Activated CD8-positive, alpha-beta memory T cell treated with anti-CD3 and anti-CD28 coated beads, Interleukin-2, amount 50 U/mL, for 1 hour (primary cell): ENCODE results near the gene CD1C.
"Not testable (repeated sequence)": the region's sequence is repeated elsewhere in the genome, so short reads cannot be mapped to it uniquely, and the experiment has no call there.

Experiments
- DNase-seq: peaks from one replicate; pipeline ENCODE4 v3.0.0-alpha.2; 2020; ENCODE audit errors: extremely low read depth

The CD1C gene

GRCh38 chr1:158289811-158290210 is at the start of gene CD1C:
Gene CD1C (plus strand): TSS chr1:158289923. CDS start chr1:158290065, 142 bp downstream.
- DNase-seq: no peak

- DNase-seq: no peak
These were observed 43.1 kb upstream of the CD1C start for GRCh38 chr1:158246650-158247049.

- DNase-seq: no peak
These were observed 41.6 kb upstream of the CD1C start for GRCh38 chr1:158248118-158248517.

- no peak for DNase-seq
These were observed 41.0 kb upstream of the CD1C start for GRCh38 chr1:158248771-158249170.

DNA sequence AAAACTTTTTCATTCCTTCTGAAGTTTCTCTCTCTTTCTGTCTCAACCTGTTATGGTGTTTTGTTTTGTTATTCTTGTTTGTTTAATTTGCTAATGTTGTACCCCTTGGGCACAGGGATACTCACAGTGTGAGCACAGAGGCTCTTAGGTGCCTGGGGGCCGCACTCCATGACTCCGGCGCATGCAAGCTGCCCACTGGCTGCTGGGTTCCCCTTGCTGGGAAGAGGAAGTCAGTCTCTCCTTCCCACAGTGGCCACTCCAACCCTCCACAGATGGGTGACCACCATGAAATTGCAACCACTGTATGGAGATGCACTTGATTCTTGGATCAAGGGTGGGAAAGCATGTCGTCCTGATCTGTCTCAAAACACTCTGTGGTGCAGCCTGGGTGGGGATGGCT is 40.1 kb upstream of the CD1C start:
- DNase-seq: no peak

DNA sequence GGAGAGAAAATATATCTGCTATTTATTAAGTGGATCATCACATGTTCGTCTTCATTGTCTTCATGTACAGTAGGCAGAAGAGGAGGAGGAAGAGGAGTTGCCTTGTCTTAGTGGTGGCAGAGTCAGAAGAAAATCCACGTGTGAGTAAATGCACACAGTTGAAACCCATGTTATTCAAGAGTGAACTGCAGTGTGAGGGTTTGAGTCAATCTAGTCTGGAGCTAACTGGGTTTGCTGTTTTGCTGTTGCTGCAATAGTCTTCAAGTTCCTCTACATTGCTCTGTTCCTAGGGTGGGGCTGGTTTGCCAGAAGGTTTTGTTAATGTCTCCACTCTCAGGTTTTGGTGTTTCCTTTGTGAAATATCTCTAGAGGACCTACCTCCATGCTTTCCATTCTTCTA is 38.6 kb upstream of the CD1C start:
- DNase-seq: no peak

DNA sequence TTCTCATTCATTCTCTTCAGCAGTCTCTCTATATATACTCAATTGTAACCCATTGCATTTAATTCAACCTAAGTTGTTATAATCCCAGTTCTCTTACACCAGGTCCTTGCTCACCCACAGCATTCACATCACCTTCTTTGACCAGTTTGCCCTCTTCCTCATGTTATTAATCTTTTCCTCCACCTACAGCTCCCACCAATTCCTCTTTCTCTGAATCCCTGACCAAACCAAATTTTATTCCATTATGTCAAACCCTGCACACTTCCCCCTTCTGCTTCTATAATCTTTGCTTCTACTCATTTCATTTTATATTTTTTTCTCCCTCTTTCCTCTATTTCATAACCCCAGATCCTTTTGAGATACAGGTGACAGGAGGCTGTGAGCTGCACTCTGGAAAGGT is 34.1 kb upstream of the CD1C start:
- no peak for DNase-seq

- DNase-seq: not testable (repeated sequence)
These were observed 33.0 kb upstream of the CD1C start for GRCh38 chr1:158256747-158257146.

DNA sequence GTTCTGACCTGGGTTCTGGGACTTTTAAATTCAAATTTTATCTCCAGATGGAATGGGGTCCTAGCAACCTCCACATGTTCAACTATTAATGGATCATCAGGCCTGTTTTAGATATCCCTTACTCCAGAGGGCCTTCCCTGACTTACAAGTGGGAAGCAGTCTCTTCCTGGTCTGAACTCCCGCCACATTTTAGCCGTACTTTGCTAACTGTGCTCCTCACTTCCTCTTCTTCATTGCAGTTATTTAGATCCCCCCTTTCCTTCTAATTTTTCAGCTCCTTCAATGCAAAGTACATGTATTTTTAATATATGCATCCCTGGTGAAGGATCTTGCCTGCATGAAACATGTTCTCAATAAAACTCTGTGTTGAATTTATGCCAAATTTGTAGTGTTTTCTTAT is 31.8 kb upstream of the CD1C start:
- DNase-seq: no peak

GRCh38 chr1:158259117-158259516 is 30.6 kb upstream of the CD1C start:
- DNase-seq: no peak

DNA sequence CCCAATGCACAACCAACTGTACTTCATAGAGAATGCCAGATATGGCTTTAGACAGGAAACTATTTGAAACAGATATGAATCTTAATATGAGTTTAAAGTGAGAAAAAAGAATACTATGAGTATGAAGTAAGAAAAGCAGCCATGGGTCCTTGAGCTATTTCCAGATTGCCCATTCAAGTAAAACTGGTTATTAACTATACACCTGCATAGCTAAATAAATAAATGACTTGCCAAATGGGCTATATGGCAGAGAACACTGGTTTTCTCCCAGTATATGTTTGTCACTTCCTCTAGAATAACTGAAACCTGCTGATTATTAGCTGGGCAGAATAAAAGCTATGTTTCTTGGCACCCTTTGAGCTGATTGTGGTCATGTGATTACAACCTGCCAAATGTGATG is 17.0 kb upstream of the CD1C start:
- DNase-seq: no peak

- DNase-seq: no peak
These were observed 14.9 kb upstream of the CD1C start for GRCh38 chr1:158274797-158275196.

DNA sequence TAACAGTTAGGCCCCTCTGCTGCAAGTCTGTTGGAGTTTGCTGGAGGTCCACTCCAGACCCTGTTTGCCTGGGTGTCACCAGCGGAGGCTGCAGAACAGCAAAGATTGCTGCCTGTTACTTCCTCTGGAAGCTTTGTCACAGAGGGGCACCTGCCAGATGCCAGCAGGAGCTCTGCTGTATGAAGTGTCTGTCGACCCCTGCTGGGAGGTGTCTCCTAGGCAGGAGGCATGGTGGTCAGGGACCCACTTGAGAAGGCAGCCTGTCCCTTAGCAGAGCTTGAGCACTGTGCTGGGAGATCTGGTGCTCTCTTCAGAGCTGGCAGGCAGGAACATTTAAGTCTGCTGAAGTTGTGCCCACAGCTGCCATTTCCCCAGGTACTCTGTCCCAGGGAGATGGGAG is 7.3 kb upstream of the CD1C start:
- not testable (repeated sequence) for DNase-seq

GRCh38 chr1:158283965-158284364 is 5.8 kb upstream of the CD1C start:
- no peak for DNase-seq

DNA sequence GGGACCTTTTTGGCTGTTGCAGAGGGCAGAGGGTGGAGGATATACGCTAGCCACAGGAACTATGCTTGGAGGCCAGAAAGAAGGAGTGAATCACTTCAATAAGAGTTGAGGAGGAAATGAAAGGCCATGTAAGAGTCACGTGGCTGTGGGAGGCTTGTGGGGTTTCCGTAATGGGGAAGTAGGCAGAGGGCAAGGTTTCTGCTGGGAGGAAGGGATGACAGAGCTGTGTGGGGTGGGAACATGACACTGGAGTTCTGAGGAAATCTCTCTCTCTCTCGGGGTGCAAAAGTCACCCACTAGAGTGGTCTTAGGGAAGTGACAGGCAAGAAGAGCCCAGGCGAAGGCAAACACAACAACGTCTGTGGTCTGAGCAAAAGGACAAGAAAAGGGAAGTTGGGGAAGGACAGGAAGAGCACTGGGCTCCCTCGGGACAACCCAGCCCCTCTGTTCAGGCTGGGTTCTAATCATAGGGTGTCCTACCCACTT is 3.9 kb upstream of the CD1C start:
- DNase-seq: no peak

- DNase-seq: no peak
These were observed 3.2 kb upstream of the CD1C start for GRCh38 chr1:158286487-158286886.

- DNase-seq: no peak
These were observed 2.8 kb upstream of the CD1C start for GRCh38 chr1:158286941-158287346.

DNA sequence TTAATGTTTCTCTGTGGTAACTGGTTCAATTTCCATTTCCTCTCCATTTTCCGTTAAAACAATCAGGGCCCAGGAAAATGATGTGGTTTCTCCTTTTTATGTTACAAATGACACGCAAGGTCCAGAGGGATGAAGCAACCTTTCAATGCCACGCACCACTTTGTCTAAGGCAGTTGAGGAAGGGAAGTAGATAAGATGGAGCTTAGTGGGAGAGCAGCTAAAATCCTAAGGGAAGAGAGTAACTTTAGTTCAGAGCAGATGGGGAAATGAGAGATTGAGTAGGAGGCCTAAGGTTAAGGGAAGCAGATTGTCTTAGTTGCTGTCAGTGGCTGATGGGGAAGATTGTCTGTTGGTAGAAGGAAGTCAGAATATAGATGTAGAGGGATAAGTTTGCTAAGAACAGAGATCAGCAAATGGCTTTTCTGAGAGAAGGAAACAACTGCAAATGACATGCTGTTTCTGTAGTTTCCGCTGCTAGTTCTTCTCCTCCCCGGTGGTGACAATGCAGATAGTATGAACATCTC is 660 bp downstream of the CD1C start:
- no peak for DNase-seq

- no peak for DNase-seq
These were observed 6.1 kb downstream of the CD1C start for GRCh38 chr1:158295791-158296190.

GRCh38 chr1:158310623-158311022 is 20.9 kb downstream of the CD1C start:
- DNase-seq: no peak

GRCh38 chr1:158311066-158311465 is 21.3 kb downstream of the CD1C start:
- no peak for DNase-seq

GRCh38 chr1:158323866-158324265 is 34.1 kb downstream of the CD1C start:
- DNase-seq: no peak

DNA sequence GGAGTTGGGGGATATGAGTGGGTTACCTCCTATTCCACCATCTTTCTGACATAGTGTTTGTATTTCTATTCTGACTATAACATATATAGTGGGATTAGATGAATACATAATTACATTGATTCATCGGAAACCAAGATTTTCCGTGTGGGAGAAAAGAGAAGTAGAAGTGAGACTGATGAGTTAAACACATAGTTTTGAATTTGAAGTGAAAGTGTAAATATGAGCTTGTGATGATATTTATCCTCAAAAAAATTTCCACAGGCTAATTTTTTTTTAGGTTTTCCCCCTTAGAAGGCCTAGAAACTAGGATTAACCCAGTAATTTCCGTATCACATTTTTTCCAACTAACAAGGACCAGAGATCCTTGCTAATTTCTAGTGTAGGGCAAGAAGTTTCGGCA is 34.7 kb downstream of the CD1C start:
- no peak for DNase-seq

DNA sequence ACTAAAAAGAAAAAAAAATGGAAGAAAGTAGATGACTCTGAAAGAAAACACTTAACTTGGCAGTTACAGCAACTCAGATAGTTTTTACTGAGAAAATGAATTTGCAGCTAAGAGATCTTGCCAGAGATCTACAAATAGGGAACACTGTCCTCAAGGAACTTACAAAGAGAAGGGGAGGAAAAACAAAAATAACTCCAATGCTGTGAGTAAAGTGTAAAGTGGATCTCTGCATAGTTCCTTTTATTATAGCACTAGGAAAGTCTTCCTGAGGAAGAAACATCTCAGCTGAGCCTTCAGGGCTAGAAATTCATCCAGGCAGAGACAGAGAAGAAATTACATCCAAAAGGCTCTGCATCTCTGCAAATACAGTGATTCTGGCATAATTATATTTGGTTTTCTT is 37.8 kb downstream of the CD1C start:
- no peak for DNase-seq
